ELF-1 (cell line): ENCODE measurements around the gene ZNF410.
"Not testable (repeated sequence)": the region's sequence is repeated elsewhere in the genome, so short reads cannot be mapped to it uniquely, and the experiment has no call there.

Experiments
- DNase-seq: peaks from one replicate; pipeline ENCODE4 v3.0.0-alpha.2; 2016; ENCODE audit warnings: low read depth, low spot score

The ZNF410 gene

GRCh38 chr14:73884438-73885190, 2.0 kb upstream of the ZNF410 start:
- DNase-seq = no peak

DNA sequence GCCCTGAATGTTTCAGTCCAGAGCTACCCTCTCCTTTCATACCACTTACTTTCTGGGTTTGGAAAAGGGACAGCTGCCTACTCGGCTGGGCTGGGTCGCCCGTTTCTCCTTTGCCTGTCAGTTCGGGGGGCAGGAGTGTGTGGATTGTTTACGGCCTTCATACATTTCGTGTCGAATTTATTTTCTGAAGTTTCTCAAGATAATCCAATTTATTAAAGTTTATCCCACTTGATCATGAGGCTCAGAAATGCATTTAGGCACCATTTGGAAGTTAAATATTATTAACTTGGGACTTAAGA, 608 bp downstream of the ZNF410 start:
- no peak for DNase-seq

DNA sequence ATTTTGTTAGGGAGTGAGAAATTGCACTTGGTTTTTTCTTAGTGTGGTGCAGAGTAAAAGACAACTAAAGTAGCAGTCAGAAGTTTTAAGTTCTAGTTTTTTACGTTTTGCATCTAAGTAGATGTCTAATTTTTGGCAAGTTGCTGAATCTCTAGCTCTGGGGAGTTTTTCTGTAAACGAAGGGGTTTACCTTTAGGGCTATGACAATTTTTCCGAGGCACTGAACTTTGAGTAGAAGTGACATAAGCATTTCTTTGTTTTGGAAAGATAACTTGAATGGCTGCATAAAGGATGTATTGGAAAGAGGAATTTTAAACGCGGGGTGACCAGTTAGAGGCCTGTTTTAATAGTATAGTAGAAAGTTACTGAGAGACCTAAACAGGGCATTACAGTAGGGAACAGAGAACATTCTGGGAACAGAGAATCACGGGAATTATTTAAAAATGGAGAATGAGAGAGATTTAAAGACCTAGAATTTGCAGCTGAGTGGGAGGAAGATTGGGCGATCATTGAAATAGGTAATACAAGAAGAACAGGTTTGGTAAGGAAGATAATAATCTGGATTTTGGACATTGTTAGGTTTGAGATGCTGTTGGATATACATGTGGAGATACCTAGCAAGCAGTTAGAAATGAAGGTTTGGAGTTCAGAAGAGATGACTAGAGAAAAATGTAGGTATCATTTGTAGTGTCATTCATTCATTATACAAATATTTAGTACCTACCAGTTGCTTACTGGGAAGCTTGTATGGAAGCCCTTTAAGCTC, 1.2 kb downstream of the ZNF410 start:
- DNase-seq = no peak

DNA sequence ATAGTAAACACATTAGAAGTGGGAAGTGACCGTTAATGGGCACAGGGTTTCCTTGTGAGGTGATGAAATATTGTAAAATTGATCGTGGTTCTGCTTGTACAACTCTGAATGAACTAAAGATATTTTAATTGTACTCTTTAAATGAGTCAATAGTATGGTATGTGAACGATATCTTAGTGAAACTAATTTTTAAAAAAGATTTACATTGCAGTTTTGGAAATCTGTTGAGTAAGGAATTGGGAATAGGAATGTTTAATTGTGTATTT, 1.7 kb downstream of the ZNF410 start:
- no peak for DNase-seq

DNA sequence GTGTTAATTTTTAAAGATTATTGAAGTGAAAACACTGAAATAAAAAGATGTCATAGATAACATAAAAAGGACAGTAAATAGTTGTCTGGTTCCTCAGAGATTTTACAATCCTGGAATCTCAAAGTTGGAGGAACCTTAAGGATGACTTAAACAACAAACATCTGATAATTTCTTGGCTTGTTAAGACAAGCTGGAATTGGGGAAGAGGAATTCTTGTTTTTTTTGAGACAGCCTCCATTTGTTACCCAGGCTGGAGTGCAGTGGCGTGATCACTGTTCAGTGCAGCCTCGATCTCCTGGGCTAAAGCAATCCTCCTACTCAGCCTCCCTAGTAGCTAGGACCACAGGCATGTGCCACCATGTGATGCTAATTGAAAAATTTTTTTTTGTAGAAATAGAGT, 2.3 kb downstream of the ZNF410 start:
- DNase-seq = no peak

DNA sequence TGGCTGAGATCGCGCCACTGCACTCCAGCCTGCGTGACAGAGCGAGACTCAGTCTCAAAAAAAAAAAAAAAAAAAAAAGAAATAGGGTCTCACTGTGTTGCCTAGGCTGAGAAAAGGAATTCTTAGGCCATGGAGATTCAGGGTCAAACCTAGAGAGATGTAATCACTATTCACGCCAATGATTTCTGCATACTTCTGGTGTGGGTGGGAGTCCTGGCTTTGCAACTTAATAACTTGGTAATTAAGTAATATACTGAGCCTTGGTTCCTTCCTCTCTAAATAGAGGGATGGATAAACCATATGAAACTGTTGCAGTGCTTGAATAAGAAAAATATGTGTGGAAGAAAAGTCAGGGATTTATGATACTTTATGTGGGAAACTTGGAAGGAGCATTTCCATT, 2.7 kb downstream of the ZNF410 start:
- DNase-seq = no peak

GRCh38 chr14:73894180-73894687, 7.6 kb downstream of the ZNF410 start:
- not testable (repeated sequence) for DNase-seq

- no peak for DNase-seq
Measured at GRCh38 chr14:73895939-73896338, 9.3 kb downstream of the ZNF410 start.

GRCh38 chr14:73896521-73896920, 9.9 kb downstream of the ZNF410 start:
- DNase-seq = no peak

- DNase-seq = no peak
Measured at GRCh38 chr14:73903028-73903427, 16.4 kb downstream of the ZNF410 start.

DNA sequence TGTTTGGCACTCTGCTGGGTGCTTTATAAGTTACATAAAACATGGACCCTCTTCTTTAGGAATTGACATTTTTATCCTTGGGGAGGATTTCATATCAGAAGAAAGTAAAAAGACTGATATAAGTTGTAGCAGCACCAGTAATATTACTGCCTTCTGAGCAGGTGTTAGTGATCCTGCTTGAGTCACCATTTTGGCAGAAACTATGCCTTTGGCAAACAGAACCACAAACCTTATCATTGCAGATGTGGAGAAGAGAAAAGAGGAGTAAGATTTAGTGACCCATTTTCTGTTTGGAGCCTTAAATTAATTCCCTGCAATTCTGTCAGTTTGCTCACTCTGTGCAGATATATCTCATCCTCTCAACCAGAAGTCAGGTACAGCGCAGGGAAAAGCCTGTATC, 23.0 kb downstream of the ZNF410 start:
- no peak for DNase-seq

DNA sequence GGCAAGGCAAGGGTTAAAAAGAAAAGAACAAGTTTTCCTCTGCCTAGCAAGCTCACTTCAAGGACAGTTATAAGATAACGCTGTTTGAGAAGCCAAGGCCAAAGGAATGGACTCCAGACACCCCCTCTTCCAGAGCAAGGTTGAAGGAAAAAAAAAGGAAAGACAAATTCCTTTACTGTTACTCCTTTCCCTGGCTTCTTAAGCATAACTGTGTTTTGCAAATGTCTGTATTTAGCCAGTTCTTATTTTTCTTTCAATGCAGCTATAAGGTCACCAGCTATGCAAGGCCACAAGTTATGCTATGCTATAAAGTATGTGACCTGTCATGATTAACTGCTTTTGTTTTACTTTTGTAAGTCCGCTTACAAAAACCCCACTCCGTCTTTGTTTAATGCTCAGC, 26.6 kb downstream of the ZNF410 start:
- no peak for DNase-seq

DNA sequence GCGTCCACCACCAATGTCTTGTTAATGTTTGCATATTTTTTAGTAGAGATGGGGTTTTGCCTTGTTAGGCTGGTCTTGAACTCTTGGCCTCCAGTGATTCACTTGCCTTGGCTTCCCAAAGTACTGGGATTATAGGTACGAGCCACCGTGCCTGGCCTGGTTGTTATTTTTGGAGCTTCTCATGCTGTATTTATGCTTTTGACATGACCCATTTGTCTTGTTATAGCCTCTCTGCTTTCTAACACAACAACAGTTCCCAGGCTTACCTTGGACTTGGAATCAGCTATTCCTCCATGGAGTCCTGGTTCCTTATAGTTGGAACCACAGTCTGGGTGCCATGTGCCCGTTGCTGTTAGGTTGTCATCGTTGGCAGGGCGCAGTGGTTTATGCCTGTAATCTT, 29.7 kb downstream of the ZNF410 start:
- DNase-seq = no peak

- not testable (repeated sequence) for DNase-seq
Measured at GRCh38 chr14:73919457-73919856, 32.8 kb downstream of the ZNF410 start.

- DNase-seq = peak; percentile 36
Measured at GRCh38 chr14:73924337-73924736, 37.7 kb downstream of the ZNF410 start.

- DNase-seq = no peak
Measured at GRCh38 chr14:73935666-73936065, 49.0 kb downstream of the ZNF410 start.

GRCh38 chr14:73936548-73936947, 49.9 kb downstream of the ZNF410 start:
- no peak for DNase-seq

- no peak for DNase-seq
Measured at GRCh38 chr14:73937012-73937411, 50.4 kb downstream of the ZNF410 start.

DNA sequence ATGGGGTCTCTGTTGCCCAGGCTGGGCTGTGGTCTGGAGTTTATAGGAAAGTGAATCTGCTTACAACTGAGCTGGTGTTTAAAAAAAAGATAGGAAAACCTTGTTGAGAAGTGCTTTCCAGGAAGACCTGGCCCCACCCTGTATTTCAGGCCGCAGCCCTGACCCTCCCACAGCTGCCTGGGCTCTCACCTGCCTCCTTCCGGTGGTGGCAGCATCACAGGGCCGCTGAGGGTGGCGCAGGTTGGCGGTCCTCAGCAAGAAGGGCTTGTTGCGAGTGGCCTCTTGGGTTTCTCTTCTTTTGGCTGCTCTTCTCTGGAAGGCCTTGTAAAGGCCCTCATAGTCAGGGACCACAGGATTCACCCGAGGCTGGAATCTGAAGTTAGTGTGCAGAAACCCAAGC, 55.5 kb downstream of the ZNF410 start:
- no peak for DNase-seq

GRCh38 chr14:73943083-73943482, 56.4 kb downstream of the ZNF410 start:
- DNase-seq = no peak

DNA sequence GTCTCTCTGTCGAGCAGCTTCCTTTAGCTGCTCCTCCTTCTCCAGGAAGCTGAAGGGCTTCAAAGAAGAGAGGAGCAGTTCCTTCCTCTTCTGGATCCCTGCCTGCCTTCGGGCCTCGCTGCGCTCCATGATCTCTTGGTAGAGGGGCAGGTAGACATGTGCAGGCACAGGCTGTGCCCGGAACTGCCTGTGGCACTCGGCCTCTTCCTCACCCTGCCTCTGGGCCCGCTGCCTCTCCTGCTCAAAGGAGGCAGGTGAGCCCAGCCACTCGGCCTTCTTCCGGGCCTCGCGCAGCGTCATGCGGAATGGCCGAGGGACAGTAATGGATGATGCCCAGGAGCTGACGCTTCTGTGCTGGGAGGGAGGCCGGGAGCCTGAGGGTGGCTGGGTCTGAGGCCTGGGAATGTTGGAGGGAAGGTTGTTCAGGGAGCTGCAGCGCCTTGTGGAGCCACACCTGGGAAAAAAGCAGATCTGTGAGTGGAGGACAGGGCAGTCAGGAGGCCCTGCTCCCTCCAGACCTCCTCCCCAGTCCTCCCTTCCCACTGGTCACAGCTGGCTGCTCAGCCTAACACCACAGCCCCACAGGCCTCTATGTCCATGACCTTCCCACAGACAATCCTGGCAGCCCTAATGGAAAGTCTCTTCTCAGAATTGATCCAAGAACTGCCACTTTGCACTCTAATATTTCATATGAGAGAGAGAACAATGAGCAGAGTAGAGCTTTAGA, 57.9 kb downstream of the ZNF410 start:
- DNase-seq = peak; percentile 7

DNA sequence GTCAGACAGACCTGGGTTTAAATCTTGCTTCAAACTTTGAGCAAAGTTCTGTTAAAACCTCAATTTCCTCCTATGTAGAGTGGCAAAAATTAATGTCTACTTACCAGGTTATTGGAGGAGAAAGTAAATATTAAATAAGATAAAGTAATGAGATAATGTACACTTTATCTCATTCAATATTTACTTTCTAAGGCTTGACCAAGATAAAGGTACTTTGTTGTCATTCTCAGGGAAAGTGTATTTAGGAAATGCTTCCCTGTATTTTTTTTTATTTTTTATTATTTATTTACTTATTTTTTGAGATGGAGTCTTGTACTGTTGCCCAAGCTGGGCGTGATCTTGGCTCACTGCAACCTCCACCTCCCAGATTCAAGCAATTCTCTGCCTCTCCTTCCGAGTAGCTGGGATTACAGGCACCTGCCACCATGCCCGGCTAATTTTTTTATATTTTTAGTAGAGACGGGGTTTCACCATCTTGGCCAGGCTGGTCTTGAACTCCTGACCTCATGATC, 58.6 kb downstream of the ZNF410 start:
- no peak for DNase-seq
